Chondrocyte (in vitro differentiated cells): ENCODE results near the gene RAPGEF5. TPM values are rescaled to one million over a fixed set of nuclear protein-coding genes. Genes with fewer than 3 reads are reported as not detected.
A peak's percentile ranks its signal among the peaks of the same experiment; 100 is the strongest.

Experiments used
- DNase-seq: peaks from one replicate; pipeline ENCODE4 v3.0.0; 2021; ENCODE audit warnings: mixed read lengths, low spot score
- H3K27ac Mint-ChIP-seq: one replicate; pipeline ENCODE4 v1.8.0; 2021; ENCODE audit warnings: mild to moderate bottlenecking, moderate library complexity, mixed read lengths; ENCODE audit not compliant: unreplicated experiment
- H3K27me3 Mint-ChIP-seq: 2 replicates; pipeline ENCODE4 v1.8.0; 2021; ENCODE audit warnings: low read depth, mixed read lengths
- H3K36me3 Mint-ChIP-seq: 2 replicates; pipeline ENCODE4 v1.8.0; 2021; ENCODE audit warnings: low read depth, mixed read lengths
- H3K4me1 Mint-ChIP-seq: 2 replicates; pipeline ENCODE4 v1.8.0; 2021; ENCODE audit warnings: low read depth, mild to moderate bottlenecking, mixed read lengths
- H3K4me3 Mint-ChIP-seq: one replicate; pipeline ENCODE4 v1.8.0; 2021; ENCODE audit warnings: mild to moderate bottlenecking, moderate library complexity, mixed read lengths; ENCODE audit not compliant: unreplicated experiment
- H3K9me3 Mint-ChIP-seq: 2 replicates; pipeline ENCODE4 v1.8.0; 2021; ENCODE audit warnings: low read depth, mixed read lengths
- CTCF ChIP-seq: fragments of 200-600 bp; sonication (generic); IDR thresholded peaks from 2 replicates; pipeline ENCODE4 v1.5.0; 2021; ENCODE audit warnings: antibody characterized with exemption, mild to moderate bottlenecking, moderate library complexity
- total RNA-seq: library from RNA; stranded (reverse); gene quantifications from 3 replicates; pipeline ENCODE4 v1.2.1, GENCODE V29; 2021

The RAPGEF5 gene
- total RNA-seq, 1 donor from 2014 or later = 2.2 TPM

- H3K27me3 Mint-ChIP-seq = no peaks in the 10 kb centered on the region
- peaks cover 2% of the 10 kb centered on the region for H3K4me1 Mint-ChIP-seq
- no peak for DNase-seq
- no peak for TF ChIP-seq CTCF
- H3K36me3 Mint-ChIP-seq = no peaks in the 10 kb centered on the region
- no peaks in the 10 kb centered on the region for H3K9me3 Mint-ChIP-seq
- H3K27ac Mint-ChIP-seq = no peak overlapping the region
- no peak overlapping the region for H3K4me3 Mint-ChIP-seq
These were observed 94.4 kb downstream of the RAPGEF5 start for GRCh38 chr7:22262538-22262937.

GRCh38 chr7:22256541-22257096 lies 100.3 kb downstream of the RAPGEF5 start:
- Mint-ChIP-seq H3K27me3 (no peaks in the 10 kb centered on the region), H3K36me3 (no peaks in the 10 kb centered on the region), H3K4me1 (peaks cover 2% of the 10 kb centered on the region), H3K9me3 (no peaks in the 10 kb centered on the region), H3K4me3 (no peak overlapping the region), H3K27ac (no peak overlapping the region)
- peak; percentile 40 for TF ChIP-seq CTCF
- DNase-seq = no peak

- no peak overlapping the region for H3K4me3 Mint-ChIP-seq
- H3K36me3 Mint-ChIP-seq = no peaks in the 10 kb centered on the region
- H3K27me3 Mint-ChIP-seq = no peaks in the 10 kb centered on the region
- no peak for TF ChIP-seq CTCF
- no peak for DNase-seq
- no peaks in the 10 kb centered on the region for H3K9me3 Mint-ChIP-seq
- peaks cover 2% of the 10 kb centered on the region for H3K4me1 Mint-ChIP-seq
- no peak overlapping the region for H3K27ac Mint-ChIP-seq
These were observed 101.1 kb downstream of the RAPGEF5 start for GRCh38 chr7:22255834-22256233.

GRCh38 chr7:22255342-22255741 lies 101.6 kb downstream of the RAPGEF5 start:
- no peaks in the 10 kb centered on the region for H3K9me3 Mint-ChIP-seq
- DNase-seq = no peak
- no peaks in the 10 kb centered on the region for H3K27me3 Mint-ChIP-seq
- TF ChIP-seq CTCF = no peak
- H3K27ac Mint-ChIP-seq = no peak overlapping the region
- no peaks in the 10 kb centered on the region for H3K36me3 Mint-ChIP-seq
- peaks cover 2% of the 10 kb centered on the region for H3K4me1 Mint-ChIP-seq
- H3K4me3 Mint-ChIP-seq = no peak overlapping the region

GRCh38 chr7:22252936-22253536 lies 103.9 kb downstream of the RAPGEF5 start:
- no peak overlapping the region for H3K27ac Mint-ChIP-seq
- TF ChIP-seq CTCF = no peak
- no peak overlapping the region for H3K4me3 Mint-ChIP-seq
- no peaks in the 10 kb centered on the region for H3K4me1 Mint-ChIP-seq
- no peak for DNase-seq
- H3K36me3 Mint-ChIP-seq = no peaks in the 10 kb centered on the region
- no peaks in the 10 kb centered on the region for H3K9me3 Mint-ChIP-seq
- H3K27me3 Mint-ChIP-seq = no peaks in the 10 kb centered on the region
